PC-9 (cell line): ENCODE results near the gene PRCC. TPM values are rescaled to one million over a fixed set of nuclear protein-coding genes. Genes with fewer than 3 reads are reported as not detected.

Experiments used
- BruUV-seq: library from RNA; stranded (reverse); fragments of 400-500 nt; replicated peaks from 2 replicates; lab custom pipeline; 2021; lab: Mats Ljungman, UMichigan
- CTCF ChIA-PET: fragments of 300-600 bp; sonication (Branson Sonifier 250); formaldehyde crosslinking; loops from one replicate; lab custom pipeline; 2022; ENCODE audit warnings: antibody characterized with exemption; lab: Charles Lee
- POLR2A ChIA-PET: fragments of 300-600 bp; sonication (Branson Sonifier 250); formaldehyde crosslinking; loops from one replicate; lab custom pipeline; 2022; ENCODE audit warnings: antibody characterized with exemption; ENCODE audit not compliant: unreplicated experiment; lab: Charles Lee
- DNase-seq, 2 experiments: peaks; one replicate each; pipeline versions ENCODE4 v3.0.0 to v3.0.0-alpha.2; 2015 to 2022; ENCODE audit warnings: mixed read lengths in 1 of 2
- H2AFZ ChIP-seq: fragments of 200-600 bp; sonication (generic); 2 replicates; pipeline ENCODE4 v1.8.1; 2017; ENCODE audit warnings: antibody characterized with exemption
- H3F3A ChIP-seq: fragments of 200-600 bp; sonication (generic); 2 replicates; pipeline ENCODE4 v1.8.1; 2017; ENCODE audit warnings: antibody characterized with exemption, mild to moderate bottlenecking, low read depth; ENCODE audit not compliant: insufficient read depth
- H3K27ac ChIP-seq: fragments of 200-600 bp; sonication (generic); 2 replicates; pipeline ENCODE4 v1.6.1; 2016; ENCODE audit warnings: mixed run types
- H3K27me3 ChIP-seq: fragments of 200-600 bp; sonication (generic); 2 replicates; pipeline ENCODE4 v1.6.1; 2016; ENCODE audit warnings: low read depth, mixed run types; ENCODE audit not compliant: insufficient read depth
- H3K36me3 ChIP-seq: fragments of 200-600 bp; sonication (generic); 2 replicates; pipeline ENCODE4 v1.6.1; 2016; ENCODE audit warnings: low read depth, mixed run types
- H3K4me1 ChIP-seq: fragments of 200-600 bp; sonication (generic); replicated peaks from 2 replicates; pipeline ENCODE4 v1.6.1; 2016; ENCODE audit warnings: mixed run types; ENCODE audit not compliant: insufficient read depth
- H3K4me2 ChIP-seq: fragments of 200-600 bp; sonication (generic); 2 replicates; pipeline ENCODE4 v1.6.1; 2017; ENCODE audit warnings: mixed run types
- H3K4me3 ChIP-seq: fragments of 200-600 bp; sonication (generic); 2 replicates; pipeline ENCODE4 v1.6.1; 2016; ENCODE audit warnings: mixed run types
- H3K79me2 ChIP-seq: fragments of 200-600 bp; sonication (generic); 2 replicates; pipeline ENCODE4 v1.6.1; 2017; ENCODE audit warnings: low read depth, mixed run types
- H3K9me2 ChIP-seq: fragments of 200-600 bp; sonication (generic); 2 replicates; pipeline ENCODE4 v1.8.1; 2017; ENCODE audit warnings: mild to moderate bottlenecking; ENCODE audit not compliant: insufficient read depth
- H3K9me3 ChIP-seq: fragments of 200-600 bp; sonication (generic); 2 replicates; pipeline ENCODE4 v1.8.1; 2016; ENCODE audit warnings: low read depth; ENCODE audit not compliant: insufficient read depth
- H4K20me1 ChIP-seq: fragments of 200-600 bp; sonication (generic); 2 replicates; pipeline ENCODE4 v1.8.1; 2017; ENCODE audit not compliant: insufficient read depth
- EZH2 ChIP-seq: fragments of 200-600 bp; sonication (generic); IDR thresholded peaks from 2 replicates; pipeline ENCODE4 v1.8.0; 2017; ENCODE audit warnings: antibody characterized with exemption, low read depth
- intact Hi-C: fragments of 100-400 bp; cut with micrococcal nuclease; formaldehyde crosslinking; loops from one replicate; pipeline ENCODE4 v1.10.0; 2022; ENCODE audit not compliant: unreplicated experiment
- total RNA-seq: library from RNA; stranded (reverse); gene quantifications from 2 replicates; pipeline ENCODE4 v1.2.3, GENCODE V29; 2021
- TF ChIP-seq, protein P1 (sequence below): fragments of 200-600 bp; sonication (generic); conservative IDR thresholded peaks from 2 replicates; pipeline ENCODE4 v1.6.1; 2017; ENCODE audit warnings: mixed run types, antibody characterized with exemption, mild to moderate bottlenecking, moderate library complexity

PRCC gene
- total RNA-seq, 1 experiment from 2014 or later = 56.6 TPM

DNA sequence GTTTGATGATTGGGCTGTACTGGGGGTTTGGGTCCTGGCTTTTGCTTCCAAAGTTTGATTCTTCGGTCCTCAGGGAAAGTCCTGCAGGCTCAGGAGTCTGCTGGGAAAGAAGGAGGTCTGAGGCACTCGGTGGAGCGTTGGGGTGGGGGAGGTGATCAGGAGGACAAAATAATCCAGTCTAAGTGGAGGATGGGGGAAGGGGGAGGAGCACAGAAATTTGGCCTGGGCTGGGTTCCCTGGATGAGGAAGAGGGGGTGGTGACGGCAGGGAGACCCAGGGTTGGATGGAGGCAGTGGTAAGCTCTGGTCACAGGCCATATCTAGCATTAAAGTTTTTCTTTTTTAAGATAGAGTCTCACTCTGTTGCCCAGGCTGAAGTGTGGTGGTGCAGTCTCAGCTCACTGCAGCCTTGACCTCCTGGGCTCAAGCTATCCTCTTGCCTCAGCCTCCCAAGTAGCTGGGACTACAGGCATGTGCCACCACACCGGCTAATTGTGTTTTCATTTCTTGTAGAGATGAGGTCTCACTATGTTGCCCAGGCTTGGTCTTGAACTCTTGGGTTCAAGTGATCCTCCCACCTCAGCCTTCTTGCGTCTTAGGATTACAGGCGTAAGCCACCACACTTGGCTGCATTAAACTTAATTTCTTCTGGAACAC lies 42.5 kb downstream of the PRCC start:
- intact Hi-C loops = no loop called here

DNA sequence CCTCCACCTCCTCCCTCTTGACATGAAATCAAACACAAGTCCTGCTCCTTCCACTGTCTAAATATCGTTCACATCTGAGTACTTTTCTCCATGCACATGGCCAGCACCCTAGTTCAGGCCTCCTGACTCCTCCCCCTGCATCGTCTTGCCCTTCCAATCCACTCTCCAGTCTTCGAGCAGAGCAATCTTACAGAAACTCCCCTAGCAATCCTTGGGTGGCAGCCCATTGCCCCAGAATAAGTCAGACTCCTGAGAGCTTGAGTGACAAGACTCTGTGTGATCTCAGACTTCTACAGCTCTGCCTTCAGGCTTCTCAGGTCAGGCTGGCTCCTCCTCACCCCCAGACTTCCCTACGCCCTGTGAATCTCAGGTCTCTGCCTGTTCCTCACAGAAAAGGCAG lies 43.8 kb downstream of the PRCC start:
- TF ChIP-seq, protein P1, sequence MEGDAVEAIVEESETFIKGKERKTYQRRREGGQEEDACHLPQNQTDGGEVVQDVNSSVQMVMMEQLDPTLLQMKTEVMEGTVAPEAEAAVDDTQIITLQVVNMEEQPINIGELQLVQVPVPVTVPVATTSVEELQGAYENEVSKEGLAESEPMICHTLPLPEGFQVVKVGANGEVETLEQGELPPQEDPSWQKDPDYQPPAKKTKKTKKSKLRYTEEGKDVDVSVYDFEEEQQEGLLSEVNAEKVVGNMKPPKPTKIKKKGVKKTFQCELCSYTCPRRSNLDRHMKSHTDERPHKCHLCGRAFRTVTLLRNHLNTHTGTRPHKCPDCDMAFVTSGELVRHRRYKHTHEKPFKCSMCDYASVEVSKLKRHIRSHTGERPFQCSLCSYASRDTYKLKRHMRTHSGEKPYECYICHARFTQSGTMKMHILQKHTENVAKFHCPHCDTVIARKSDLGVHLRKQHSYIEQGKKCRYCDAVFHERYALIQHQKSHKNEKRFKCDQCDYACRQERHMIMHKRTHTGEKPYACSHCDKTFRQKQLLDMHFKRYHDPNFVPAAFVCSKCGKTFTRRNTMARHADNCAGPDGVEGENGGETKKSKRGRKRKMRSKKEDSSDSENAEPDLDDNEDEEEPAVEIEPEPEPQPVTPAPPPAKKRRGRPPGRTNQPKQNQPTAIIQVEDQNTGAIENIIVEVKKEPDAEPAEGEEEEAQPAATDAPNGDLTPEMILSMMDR = no peak
- no peak for TF ChIP-seq EZH2
- H3K4me1 ChIP-seq = peaks cover 35% of the 10 kb centered on the region
- H3K9me3 ChIP-seq = no peaks in the 10 kb centered on the region
- intact Hi-C loops = no loop called here
- H3F3A ChIP-seq = peaks cover 13% of the 10 kb centered on the region; the same call in 1 of the 2 replicates
- no peaks in the 10 kb centered on the region for H3K9me2 ChIP-seq
- no TSS peak for BruUV-seq
- ChIA-PET POLR2A (no interaction called here), CTCF (interaction anchor here (0.5 kb wide), 1 partner anchor 1699 kb away, joined by 3 read pairs; no protein-coding TSS in a partner anchor)
- H3K4me3 ChIP-seq = no peak overlapping the region
- no peak overlapping the region for H3K4me2 ChIP-seq
- H3K27me3 ChIP-seq = no peaks in the 10 kb centered on the region
- no peak overlapping the region for H3K27ac ChIP-seq
- DNase-seq = no peak
- no peak overlapping the region for H2AFZ ChIP-seq
- H3K36me3 ChIP-seq = no peaks in the 10 kb centered on the region
- peaks cover 6% of the 10 kb centered on the region for H3K79me2 ChIP-seq
- no peaks in the 10 kb centered on the region; the same call in 1 of the 2 replicates for H4K20me1 ChIP-seq

More for the DNA sequence above, 42.5 kb downstream of the PRCC start:
- TF ChIP-seq EZH2 = no peak
- TF ChIP-seq, protein P1 = no peak
- Histone ChIP-seq H3K27ac (no peak overlapping the region), H4K20me1 (no peaks in the 10 kb centered on the region; the same call in 1 of the 2 replicates), H3K4me1 (peaks cover 22% of the 10 kb centered on the region), H3K4me2 (no peak overlapping the region), H3K79me2 (peaks cover 6% of the 10 kb centered on the region), H3K36me3 (no peaks in the 10 kb centered on the region), H3F3A (peaks cover 7% of the 10 kb centered on the region; the same call in 1 of the 2 replicates), H2AFZ (no peak overlapping the region), H3K9me2 (no peaks in the 10 kb centered on the region), H3K4me3 (no peak overlapping the region), H3K9me3 (no peaks in the 10 kb centered on the region), H3K27me3 (no peaks in the 10 kb centered on the region)
- no peak for DNase-seq
- POLR2A ChIA-PET = no interaction called here
- CTCF ChIA-PET = no interaction called here
- no TSS peak for BruUV-seq

DNA sequence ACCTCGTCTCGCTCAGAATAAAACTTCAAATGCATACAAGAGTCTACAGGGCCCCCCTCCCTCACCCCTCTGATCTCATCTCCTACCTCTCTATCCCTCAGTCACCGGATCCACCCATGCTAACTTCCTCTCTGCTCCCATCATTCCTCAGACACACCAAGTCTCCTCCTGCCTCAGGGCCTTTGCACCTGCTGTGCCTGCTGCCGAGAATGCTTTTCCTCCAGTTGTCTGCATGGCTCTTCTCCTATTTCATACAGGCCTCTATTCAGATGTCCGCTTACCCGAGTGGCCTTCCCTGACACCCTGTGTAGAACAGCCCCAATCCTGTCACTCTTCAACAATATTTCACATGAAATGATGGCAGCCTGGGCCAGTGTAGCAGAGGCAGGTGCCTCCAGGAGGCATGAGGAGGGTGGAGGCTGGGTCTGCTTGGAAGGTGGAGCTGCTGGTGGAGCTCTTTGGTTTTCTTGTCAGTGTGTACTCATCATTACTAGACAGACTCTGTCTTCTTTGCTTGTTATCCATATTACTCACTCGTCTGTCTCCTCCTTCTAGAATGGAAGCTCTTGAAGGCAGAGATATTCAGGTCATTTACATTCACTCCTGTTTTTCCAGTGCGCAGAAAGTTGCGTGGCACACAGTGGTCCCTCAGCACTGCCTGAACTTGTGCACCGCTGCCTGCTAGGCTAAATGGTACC lies 45.1 kb downstream of the PRCC start:
- Histone ChIP-seq H3K27ac (no peak overlapping the region), H3F3A (peaks cover 13% of the 10 kb centered on the region; the same call in 1 of the 2 replicates), H2AFZ (no peak overlapping the region), H3K9me3 (no peaks in the 10 kb centered on the region), H3K4me3 (peak overlapping the region; percentile 72; the same call in 1 of the 2 replicates), H3K9me2 (no peaks in the 10 kb centered on the region), H3K4me2 (peak overlapping the region; percentile 97), H3K27me3 (no peaks in the 10 kb centered on the region), H3K4me1 (peaks cover 44% of the 10 kb centered on the region), H3K79me2 (peaks cover 6% of the 10 kb centered on the region), H4K20me1 (no peaks in the 10 kb centered on the region), H3K36me3 (no peaks in the 10 kb centered on the region)
- ChIA-PET CTCF (interaction anchor here (0.5 to 0.6 kb wide), 2 partner anchors 36 to 729 kb away, joined by 3 to 7 read pairs; no protein-coding TSS in a partner anchor), POLR2A (interaction anchor here (0.6 kb wide), 1 partner anchor 197 kb away, joined by 5 read pairs; no protein-coding TSS in a partner anchor)
- BruUV-seq = no TSS peak
- intact Hi-C loops = no loop called here
- TF ChIP-seq EZH2 = no peak
- TF ChIP-seq, protein P1 = no peak
- no peak for DNase-seq
